Mesenteric fat pad (tissue), 1 donor: Measurements from ENCODE around the gene TTLL6. TPM values are rescaled to one million over a fixed set of nuclear protein-coding genes. Genes with fewer than 3 reads are reported as not detected.
A peak's percentile ranks its signal among the peaks of the same experiment; 100 is the strongest.
"Not testable (repeated sequence)": the region's sequence is repeated elsewhere in the genome, so short reads cannot be mapped to it uniquely, and the experiment has no call there.

ENCODE experiments used
- DNase-seq: peaks from one replicate; pipeline ENCODE4 v3.0.0-alpha.2; 2020; ENCODE audit warnings: low spot score
- total RNA-seq: library from RNA; stranded (reverse); fragmentation: NEBNext Ultra II Directional; extraction: Animal tissue kit (Norgen Biotek cat#: 25700); gene quantifications from one replicate; pipeline ENCODE4 v1.2.1, GENCODE V29; 2021
- donor health status: DM: yes; HTN: yes; CAD: no.

Gene TTLL6
- total RNA-seq, 1 donor from 2014 or later: not detected

GRCh38 chr17:48816438-48816773 is 623 bp downstream of the TTLL6 start:
- DNase-seq: no peak

DNA sequence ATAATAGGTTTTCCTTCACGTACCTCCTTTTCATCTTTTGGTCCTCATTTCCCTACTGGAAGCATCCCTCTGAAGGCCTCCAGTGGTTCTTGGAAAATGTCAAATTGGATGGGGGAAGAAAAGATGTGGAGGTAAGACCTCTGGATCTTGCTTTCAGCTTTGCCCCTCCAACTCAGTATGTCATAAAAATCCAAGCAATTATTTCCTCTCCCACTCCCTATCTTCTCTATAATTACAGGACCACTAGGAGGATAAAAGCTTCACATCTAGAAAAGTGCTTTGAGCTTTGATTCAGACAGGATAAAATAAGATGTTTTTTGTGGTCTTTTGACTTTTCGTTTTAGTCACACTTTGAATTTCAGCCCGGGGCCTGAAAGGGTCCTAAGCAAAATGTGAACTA is 1.7 kb downstream of the TTLL6 start:
- no peak for DNase-seq

- no peak for DNase-seq
Measured at GRCh38 chr17:48814504-48814903, 2.5 kb downstream of the TTLL6 start.

- no peak for DNase-seq
Measured at GRCh38 chr17:48812001-48812400, 5.0 kb downstream of the TTLL6 start.

DNA sequence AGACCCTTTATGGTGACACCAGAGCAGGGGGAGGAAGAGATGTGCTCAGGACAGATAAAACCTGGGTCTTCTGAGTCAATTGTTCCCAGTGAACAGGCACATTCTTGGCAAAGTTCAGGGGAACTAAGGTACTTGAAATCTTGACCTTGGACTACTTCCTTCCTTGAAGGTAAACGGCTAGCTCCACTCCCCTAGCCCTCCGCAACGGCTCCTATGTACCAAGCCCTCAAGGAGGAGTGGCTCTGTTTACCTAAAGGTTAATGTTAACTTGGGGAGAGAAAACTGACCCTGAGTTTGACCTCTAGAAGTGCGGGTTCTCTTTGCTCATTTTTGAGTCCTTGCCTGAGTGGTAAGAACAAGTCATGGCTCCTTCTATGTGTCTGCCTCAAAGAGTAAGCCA is 7.8 kb downstream of the TTLL6 start:
- no peak for DNase-seq

- no peak for DNase-seq
Measured at GRCh38 chr17:48804936-48805411, 12.1 kb downstream of the TTLL6 start.

- no peak for DNase-seq
Measured at GRCh38 chr17:48800626-48801217, 16.3 kb downstream of the TTLL6 start.

DNA sequence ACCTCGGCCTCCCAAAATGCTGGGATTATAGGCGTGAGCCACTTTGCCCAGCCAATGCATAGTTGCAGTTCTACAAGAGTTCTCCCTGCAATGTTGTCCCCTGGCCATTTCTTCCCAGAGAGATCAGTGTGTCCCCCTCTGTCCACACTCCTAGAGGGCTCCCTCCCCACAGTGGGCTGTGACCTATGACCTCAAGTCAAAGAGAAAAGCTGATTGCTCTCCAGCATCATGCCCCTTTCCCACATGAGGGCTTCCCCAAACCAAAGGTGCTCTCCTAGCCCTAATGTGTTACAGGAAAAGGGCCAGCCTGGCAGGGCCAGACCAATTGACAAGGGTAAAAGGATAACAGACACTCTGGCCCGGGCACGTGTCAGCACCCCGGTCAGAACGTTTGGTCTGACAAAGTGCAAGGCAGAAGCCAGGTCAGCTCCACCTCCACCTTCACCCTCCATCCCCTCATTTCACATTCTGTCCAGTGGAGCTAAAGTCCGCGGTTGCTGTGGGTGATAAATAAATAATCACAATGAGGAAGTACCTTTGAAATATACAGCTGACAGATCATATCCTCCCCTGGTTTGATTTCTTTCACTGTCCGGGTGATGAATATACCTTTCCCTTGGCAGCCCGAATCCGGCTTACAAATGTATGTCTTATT is 17.8 kb downstream of the TTLL6 start:
- no peak for DNase-seq

GRCh38 chr17:48796163-48796522 is 20.9 kb downstream of the TTLL6 start:
- DNase-seq: not testable (repeated sequence)

DNA sequence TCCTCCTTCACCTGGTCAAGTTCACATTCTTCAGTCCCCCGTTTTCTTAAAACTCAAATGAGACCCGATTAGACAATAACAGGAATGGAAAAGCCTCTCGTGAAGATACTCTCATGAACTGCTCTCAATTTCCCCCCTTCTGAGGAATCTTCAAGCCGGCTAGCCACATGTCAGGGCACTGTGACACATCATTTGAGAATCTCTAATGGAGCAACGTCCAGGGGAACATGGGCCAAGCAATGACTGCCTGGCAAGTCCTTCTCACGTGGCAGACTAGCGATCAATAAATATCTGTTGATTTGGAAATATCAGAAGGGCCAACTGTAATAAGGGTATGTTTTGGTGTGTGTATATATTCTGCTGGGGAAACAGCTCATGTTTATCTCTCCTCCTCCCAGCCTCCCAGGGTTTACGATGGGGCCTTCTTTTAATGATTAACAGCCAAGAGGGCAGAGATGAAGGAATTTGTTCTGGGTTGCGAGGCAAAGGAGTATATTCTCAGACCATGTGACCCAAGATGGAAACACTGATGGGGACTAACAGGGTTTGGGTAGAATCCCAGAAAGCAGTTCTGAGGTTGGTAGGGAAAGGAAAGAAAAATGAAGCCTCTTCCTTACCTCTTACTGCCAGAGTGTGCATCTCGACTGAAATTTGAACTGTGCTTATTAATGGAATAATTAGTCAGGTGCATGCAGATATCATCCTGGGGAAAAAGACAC is 21.4 kb downstream of the TTLL6 start:
- no peak for DNase-seq

GRCh38 chr17:48792033-48792798 is 24.8 kb downstream of the TTLL6 start:
- DNase-seq: no peak

GRCh38 chr17:48791128-48792032 is 25.6 kb downstream of the TTLL6 start:
- no peak for DNase-seq

GRCh38 chr17:48790607-48791127 is 26.4 kb downstream of the TTLL6 start:
- DNase-seq: no peak

- no peak for DNase-seq
Measured at GRCh38 chr17:48787828-48788227, 29.2 kb downstream of the TTLL6 start.

DNA sequence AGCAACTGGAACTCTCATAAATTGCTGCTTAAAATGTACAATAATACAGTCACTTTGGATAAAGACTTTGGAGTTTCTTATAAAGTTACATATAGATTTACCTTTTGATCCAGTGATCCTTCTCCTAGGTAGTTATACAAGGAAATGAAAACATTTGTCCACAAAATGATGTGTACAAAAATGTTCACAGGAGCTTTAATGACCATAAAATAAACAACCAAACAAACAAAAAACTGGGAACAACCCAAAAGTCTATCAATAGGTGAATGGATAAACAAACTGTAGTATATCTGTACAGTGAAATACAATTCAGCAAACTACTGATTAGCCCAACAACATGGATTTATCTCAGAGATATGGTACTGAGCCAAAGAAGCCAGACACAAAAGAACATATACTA is 37.6 kb downstream of the TTLL6 start:
- no peak for DNase-seq

GRCh38 chr17:48776602-48777001 is 40.4 kb downstream of the TTLL6 start:
- DNase-seq: no peak

DNA sequence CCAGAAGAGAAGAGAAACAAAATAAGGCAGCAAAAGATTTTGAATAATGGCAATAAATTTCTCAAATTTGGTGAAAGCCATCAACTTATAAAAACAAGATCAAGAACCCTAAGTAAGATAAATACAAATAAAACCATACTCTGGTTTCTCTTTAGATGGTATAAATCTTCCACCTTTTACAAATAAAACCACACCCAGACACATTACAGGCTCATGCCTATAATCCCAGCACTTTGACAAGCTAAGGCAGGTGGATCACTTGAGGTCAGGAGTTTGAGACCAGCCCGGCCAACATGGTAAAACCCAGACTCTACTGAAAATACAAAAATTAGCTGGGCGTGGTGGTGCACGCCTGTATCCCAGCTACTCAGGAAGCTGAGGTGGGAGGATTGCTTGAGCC is 43.8 kb downstream of the TTLL6 start:
- no peak for DNase-seq

DNA sequence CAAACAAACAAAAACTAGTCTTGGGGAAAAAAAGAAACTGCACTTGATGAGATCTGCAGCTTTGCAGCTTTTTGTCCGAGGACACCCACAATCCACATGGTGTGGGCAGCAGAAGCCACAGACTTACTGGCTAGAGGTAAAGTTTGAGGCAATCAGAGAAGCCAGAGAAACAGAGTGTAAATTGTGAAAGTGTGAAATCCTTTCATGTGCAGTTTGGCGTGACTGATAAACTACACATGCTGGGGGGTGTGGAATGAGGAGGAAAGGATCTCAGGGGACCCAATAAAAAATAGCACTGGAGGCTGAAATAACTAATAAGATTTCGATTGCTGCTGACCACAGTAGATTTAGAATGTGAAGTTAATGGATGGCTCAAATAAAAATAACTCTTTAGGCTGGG is 46.1 kb downstream of the TTLL6 start:
- no peak for DNase-seq

DNA sequence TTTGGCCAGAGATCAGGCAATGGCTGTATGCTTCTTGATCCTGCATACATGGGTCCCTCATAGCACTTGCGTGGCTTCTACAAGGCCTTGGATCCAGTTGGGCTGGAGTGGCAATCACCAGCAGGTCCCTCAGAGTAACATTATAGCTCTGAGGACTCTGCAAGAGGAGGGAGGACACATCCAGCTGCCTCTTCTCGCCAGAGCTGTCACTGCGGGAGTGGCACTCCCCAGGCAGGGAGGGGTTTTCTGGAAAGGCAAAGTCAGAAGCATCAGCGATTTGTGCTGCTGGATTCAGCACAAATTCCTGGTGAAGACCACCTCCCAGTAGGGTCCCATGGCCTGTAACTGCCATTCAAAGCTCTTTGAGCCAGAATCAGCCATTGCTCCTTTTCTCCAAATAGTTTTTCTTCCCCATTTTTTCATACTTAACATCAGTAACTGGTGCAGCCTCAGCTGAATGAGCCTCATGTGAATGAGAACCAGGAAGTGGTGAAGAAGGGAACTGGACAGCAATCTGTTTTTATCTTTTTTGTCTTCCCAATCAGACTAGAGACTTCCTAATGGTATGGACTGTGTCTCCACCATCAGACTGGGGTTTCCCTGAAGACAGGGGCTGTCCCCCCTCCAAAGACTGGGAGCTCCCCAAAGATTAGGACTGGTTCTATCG is 47.9 kb downstream of the TTLL6 start:
- peak; percentile 18 for DNase-seq

GRCh38 chr17:48767263-48767774 is 49.7 kb downstream of the TTLL6 start:
- DNase-seq: no peak
